CD8-positive, alpha-beta memory T cell (primary cell): Measurements from ENCODE around the gene MADCAM1. TPM values are rescaled to one million over a fixed set of nuclear protein-coding genes. Genes with fewer than 3 reads are reported as not detected.

Experiments used
- CTCF ChIA-PET: fragments of 350-600 bp; sonication (Branson Sonifier 250); formaldehyde crosslinking; loops from one replicate; lab custom pipeline; 2021; ENCODE audit warnings: antibody characterized with exemption; lab: Charles Lee
- POLR2A ChIA-PET: fragments of 350-600 bp; sonication (Branson Sonifier 250); formaldehyde crosslinking; loops from one replicate; lab custom pipeline; 2021; ENCODE audit warnings: antibody characterized with exemption; lab: Charles Lee
- DNase-seq, 5 donors: peaks; one replicate each; pipeline versions ENCODE4 v3.0.0 to v3.0.0-alpha.2; 2020 to 2022; ENCODE audit warnings: mixed read lengths in 1 of 5
- H3K27ac ChIP-seq: one replicate; pipeline ENCODE4 v1.7.0; 2013; ENCODE audit warnings: low read depth, mild to moderate bottlenecking, low read length, moderate library complexity
- H3K27me3 ChIP-seq: 2 replicates; pipeline ENCODE4 v1.7.0; 2013; ENCODE audit warnings: low read length, mild to moderate bottlenecking; ENCODE audit not compliant: insufficient read depth, poor library complexity, severe bottlenecking
- H3K36me3 ChIP-seq: 2 replicates; pipeline ENCODE4 v1.7.0; 2013; ENCODE audit warnings: mild to moderate bottlenecking, low read length, moderate library complexity; ENCODE audit not compliant: insufficient read depth
- H3K4me1 ChIP-seq: 2 replicates; pipeline ENCODE4 v1.7.0; 2013; ENCODE audit warnings: mild to moderate bottlenecking, low read length, moderate library complexity; ENCODE audit not compliant: insufficient read depth
- H3K4me3 ChIP-seq: 2 replicates; pipeline ENCODE4 v1.7.0; 2013; ENCODE audit warnings: mild to moderate bottlenecking, low read length
- H3K9me3 ChIP-seq: 2 replicates; pipeline ENCODE4 v1.7.0; 2013; ENCODE audit warnings: mild to moderate bottlenecking, low read length
- H3K27ac Mint-ChIP-seq, 8 donors: one replicate each; pipeline ENCODE4 v1.8.0; 2020 to 2021; ENCODE audit warnings: mixed read lengths in 8 of 8, mild to moderate bottlenecking in 6 of 8, inconsistent platforms in 3 of 8, moderate library complexity in 3 of 8
- H3K27me3 Mint-ChIP-seq, 2 donors: one replicate each; pipeline ENCODE4 v1.8.0; 2020 to 2021; ENCODE audit warnings: mixed read lengths in 2 of 2, mild to moderate bottlenecking in 1 of 2, moderate library complexity in 1 of 2
- H3K36me3 Mint-ChIP-seq, 3 donors: one replicate each; pipeline ENCODE4 v1.8.0; 2020 to 2021; ENCODE audit warnings: mixed read lengths in 3 of 3, inconsistent platforms in 1 of 3, mild to moderate bottlenecking in 1 of 3
- H3K4me1 Mint-ChIP-seq, 3 donors: one replicate each; pipeline ENCODE4 v1.8.0; 2020 to 2021; ENCODE audit warnings: mixed read lengths in 3 of 3, inconsistent platforms in 1 of 3, mild to moderate bottlenecking in 1 of 3
- H3K4me3 Mint-ChIP-seq, 7 donors: one replicate each; pipeline ENCODE4 v1.8.0; 2020 to 2021; ENCODE audit warnings: mixed read lengths in 7 of 7, mild to moderate bottlenecking in 6 of 7, moderate library complexity in 4 of 7, inconsistent platforms in 2 of 7
- H3K9me3 Mint-ChIP-seq, 5 donors: one replicate each; pipeline ENCODE4 v1.8.0; 2020 to 2022; ENCODE audit warnings: mixed read lengths in 5 of 5, mild to moderate bottlenecking in 3 of 5, moderate library complexity in 2 of 5, inconsistent platforms in 1 of 5
- polyA plus RNA-seq: library from polyadenylated mRNA; unstranded; fragments of 300-500 nt; fragmentation: Illumina TruSeq; gene quantifications from one replicate; pipeline ENCODE4 v1.2.3, GENCODE V29; 2021
- total RNA-seq, 2 experiments: library from RNA; stranded (reverse); gene quantifications; one replicate each; pipeline ENCODE4 v1.2.3, GENCODE V29; 2021

Gene MADCAM1
- total and polyA plus RNA-seq, 3 experiments from 2014 or later: 0.12 to 0.44 (median 0.33) TPM

DNA sequence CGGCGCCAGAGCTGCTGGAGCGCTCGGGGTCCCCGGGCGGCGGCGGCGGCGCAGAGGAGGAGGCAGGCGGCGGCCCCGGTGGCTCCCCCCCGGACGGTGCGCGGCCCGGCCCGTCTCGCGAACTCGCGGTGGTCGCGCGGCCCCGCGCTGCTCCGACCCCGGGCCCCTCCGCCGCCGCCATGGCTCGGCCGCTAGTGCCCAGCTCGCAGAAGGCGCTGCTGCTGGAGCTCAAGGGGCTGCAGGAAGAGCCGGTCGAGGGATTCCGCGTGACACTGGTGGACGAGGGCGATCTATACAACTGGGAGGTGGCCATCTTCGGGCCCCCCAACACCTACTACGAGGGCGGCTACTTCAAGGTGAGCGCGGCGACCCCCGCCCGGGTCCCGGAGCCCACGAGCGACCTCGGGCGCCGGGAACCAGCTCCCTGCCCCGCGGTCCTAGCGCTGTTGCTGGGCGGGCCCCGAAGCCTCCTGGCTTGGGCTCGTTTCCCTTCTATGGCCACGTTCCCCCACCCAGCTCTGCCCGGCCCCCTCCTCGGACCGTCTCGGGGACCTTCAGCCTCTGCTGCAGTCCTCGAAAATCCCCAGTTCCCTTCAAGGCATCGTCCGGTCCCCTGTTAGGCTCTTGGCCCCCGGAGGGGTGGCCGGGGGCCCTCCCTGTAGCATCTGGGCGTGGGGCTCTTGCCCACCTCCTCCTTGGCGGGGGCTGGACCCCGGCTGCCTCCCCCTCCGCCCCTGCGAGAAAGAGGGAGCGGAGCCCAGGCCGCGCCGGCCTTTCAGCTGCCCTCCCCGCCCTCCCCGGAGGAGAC is 35.7 kb downstream of the MADCAM1 start, which contains the start of gene CDC34:
TSS of gene CDC34 (plus strand) at position 8 of the 808 bp plus-strand sequence. CDS start at position 180, 172 bp downstream.
- H3K27ac Mint-ChIP-seq: peak within 1 kb of the TSS; percentile 69 to 94 (median 84)
- peaks cover 1 to 4% of the 10 kb centered on the region in 2 donors for H3K27me3 Mint-ChIP-seq
- ChIA-PET CTCF (interaction anchor here (0.9 to 6.2 kb wide), 7 partner anchors 10 to 52 kb away, joined by 3 to 55 read pairs (median 5); partner anchors contain the start of gene GZMM), POLR2A (interaction anchor here (0.6 to 2.8 kb wide), 8 partner anchors 10 to 131 kb away, joined by 3 to 18 read pairs (median 4); partner anchors contain the start of genes GZMM and RNF126)
- Histone ChIP-seq H3K9me3 (no peaks in the 10 kb centered on the region), H3K27ac (peak within 1 kb of the TSS; percentile 75), H3K27me3 (no peaks in the 10 kb centered on the region), H3K4me1 (peaks cover 19% of the 10 kb centered on the region), H3K4me3 (peak within 1 kb of the TSS; percentile 78), H3K36me3 (peaks cover 5% of the 10 kb centered on the region)
- peak within 1 kb of the TSS; percentile 85 to 94 (median 88) for H3K4me3 Mint-ChIP-seq
- DNase-seq: no peak
- H3K4me1 Mint-ChIP-seq: peaks cover 9 to 29% (median 18%) of the 10 kb centered on the region in 3 donors
- H3K9me3 Mint-ChIP-seq: no peaks in the 10 kb centered on the region
- H3K36me3 Mint-ChIP-seq: peaks cover 0 to 13% (median 0%) of the 10 kb centered on the region in 3 donors

DNA sequence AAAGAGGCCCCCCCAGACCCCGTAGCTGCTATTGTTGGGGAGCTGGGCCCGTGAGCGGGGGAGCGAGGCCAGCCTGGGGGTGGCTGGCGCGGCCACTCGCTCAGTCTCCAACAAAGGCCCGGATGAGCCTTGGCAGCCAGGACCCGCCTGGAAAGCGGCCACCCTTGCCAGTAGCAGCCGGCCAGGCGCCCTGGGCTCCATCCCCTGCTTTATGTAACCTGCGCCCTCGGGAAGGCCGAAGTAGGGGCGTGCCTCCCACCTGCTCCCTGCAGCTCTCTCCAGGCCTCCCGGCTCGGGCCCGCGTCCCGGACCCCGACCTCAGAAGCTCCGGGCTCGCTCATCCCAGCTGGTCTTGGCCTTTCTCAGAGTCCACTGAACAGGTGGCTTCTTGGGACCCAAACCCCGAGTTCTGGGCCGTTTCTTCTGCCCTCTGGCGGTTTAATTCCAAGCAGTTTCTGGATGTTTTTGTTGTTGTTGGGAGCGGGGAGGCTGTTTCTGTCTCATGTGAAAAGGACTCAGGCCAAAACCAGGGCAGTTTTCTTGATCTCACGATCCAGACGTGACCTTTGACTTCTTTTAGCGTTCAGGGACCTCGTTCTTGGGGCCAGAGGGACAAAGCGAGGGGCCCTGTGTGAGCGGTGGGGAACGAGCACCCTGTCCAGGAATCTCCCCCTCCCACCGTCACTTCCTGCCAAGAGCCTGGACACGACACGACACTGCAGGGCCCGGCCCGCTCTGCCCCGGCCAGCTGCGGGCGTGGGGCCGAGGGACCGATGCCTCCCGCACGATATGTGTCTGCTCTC is 36.5 kb downstream of the MADCAM1 start:
- peaks cover 1 to 4% of the 10 kb centered on the region in 2 donors for H3K27me3 Mint-ChIP-seq
- H3K4me3 ChIP-seq: peak overlapping the region; percentile 78
- H3K27ac Mint-ChIP-seq: peak overlapping the region; percentile 82 to 94 (median 84)
- peak in 2 of 5 donors; percentile 35 to 37 for DNase-seq
- peaks cover 19% of the 10 kb centered on the region for H3K4me1 ChIP-seq
- peaks cover 0 to 15% (median 0%) of the 10 kb centered on the region in 3 donors for H3K36me3 Mint-ChIP-seq
- peaks cover 5% of the 10 kb centered on the region for H3K36me3 ChIP-seq
- H3K9me3 ChIP-seq: no peaks in the 10 kb centered on the region
- peak overlapping the region; percentile 75 for H3K27ac ChIP-seq
- ChIA-PET POLR2A (interaction anchor here (1.1 to 2.8 kb wide), 4 partner anchors 9 to 39 kb away, joined by 3 to 18 read pairs (median 4); no protein-coding TSS in a partner anchor), CTCF (interaction anchor here (0.9 to 6.2 kb wide), 6 partner anchors 11 to 51 kb away, joined by 3 to 55 read pairs (median 6); partner anchors contain the start of gene GZMM)
- peaks cover 9 to 29% (median 18%) of the 10 kb centered on the region in 3 donors for H3K4me1 Mint-ChIP-seq
- peak overlapping the region; percentile 84 to 94 (median 88) for H3K4me3 Mint-ChIP-seq
- H3K9me3 Mint-ChIP-seq: no peaks in the 10 kb centered on the region
- H3K27me3 ChIP-seq: no peaks in the 10 kb centered on the region

DNA sequence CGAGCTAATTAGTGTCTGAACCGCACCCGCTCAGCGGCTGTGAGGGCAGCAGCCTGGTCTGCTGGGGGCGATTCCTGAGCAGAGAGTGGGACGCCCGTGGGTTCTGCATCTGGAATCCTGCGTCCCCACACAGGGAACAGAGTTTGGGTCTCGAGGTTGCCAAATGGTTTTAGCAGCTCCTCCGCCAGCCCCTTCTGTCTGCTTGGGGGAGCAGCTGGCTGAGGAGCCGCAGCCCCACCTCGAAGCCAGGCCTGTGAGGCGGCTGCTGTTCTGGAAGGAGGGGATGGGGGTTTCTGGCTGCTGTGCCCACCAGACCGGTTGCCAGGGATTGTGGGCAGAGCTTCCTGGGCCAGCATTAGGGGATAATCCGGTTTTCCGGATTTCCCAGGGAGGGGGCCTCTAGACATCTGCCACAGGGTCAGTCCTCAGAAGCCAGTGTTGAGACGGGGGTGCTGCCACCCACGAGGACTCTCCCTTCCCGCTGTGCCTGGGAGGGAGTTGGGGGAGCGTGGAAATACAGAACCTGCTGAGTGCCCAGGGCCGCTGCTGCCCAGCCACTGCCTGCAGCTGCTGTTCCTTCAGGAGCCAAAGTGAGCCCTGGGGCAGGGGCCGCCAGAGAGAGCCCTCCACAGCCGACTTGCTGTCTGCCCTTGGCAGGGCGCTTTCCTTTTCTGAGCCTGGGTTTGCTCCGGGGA is 37.2 kb downstream of the MADCAM1 start:
- Histone ChIP-seq H3K4me1 (peaks cover 19% of the 10 kb centered on the region), H3K36me3 (peaks cover 5% of the 10 kb centered on the region), H3K9me3 (no peaks in the 10 kb centered on the region), H3K27ac (peak overlapping the region; percentile 75), H3K4me3 (peak overlapping the region; percentile 78), H3K27me3 (no peaks in the 10 kb centered on the region)
- peaks cover 0 to 22% (median 3%) of the 10 kb centered on the region in 3 donors for H3K36me3 Mint-ChIP-seq
- H3K27me3 Mint-ChIP-seq: peaks cover 1% of the 10 kb centered on the region in 2 donors
- H3K4me3 Mint-ChIP-seq: peak overlapping the region; percentile 84 to 94 (median 88)
- no peak for DNase-seq
- peaks cover 9 to 29% (median 18%) of the 10 kb centered on the region in 3 donors for H3K4me1 Mint-ChIP-seq
- CTCF ChIA-PET: interaction anchor here (1.1 to 6.2 kb wide), 4 partner anchors 10 to 22 kb away, joined by 3 to 55 read pairs (median 14); partner anchors contain the start of gene GZMM
- POLR2A ChIA-PET: interaction anchor here (1.1 kb wide), 1 partner anchor 37 kb away, joined by 4 read pairs; no protein-coding TSS in a partner anchor
- H3K9me3 Mint-ChIP-seq: no peaks in the 10 kb centered on the region
- H3K27ac Mint-ChIP-seq: peak overlapping the region in 3 of 8 donors; percentile 51 to 83 (median 82)

DNA sequence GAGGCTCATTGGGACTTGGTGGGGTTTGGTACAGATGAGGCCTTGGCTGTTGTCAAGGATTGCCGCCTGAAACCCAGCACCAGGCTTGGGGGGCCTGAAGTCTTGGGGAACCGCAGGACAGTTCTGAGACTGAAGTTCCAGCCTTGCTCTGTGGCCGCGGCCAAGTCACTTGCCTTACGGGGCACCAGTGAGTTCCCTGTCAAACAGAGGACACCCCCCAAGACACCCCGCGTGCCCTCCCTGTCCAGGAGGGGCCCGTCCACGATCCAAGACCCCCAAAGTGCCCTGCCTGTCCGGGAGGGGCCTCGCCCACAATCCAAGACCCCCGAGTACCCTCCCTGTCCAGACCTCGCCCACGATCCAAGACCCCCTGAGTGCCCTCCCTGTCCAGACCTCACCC is 37.8 kb downstream of the MADCAM1 start:
- CTCF ChIA-PET: interaction anchor here (6.2 kb wide), 1 partner anchor 23 kb away, joined by 55 read pairs; no protein-coding TSS in a partner anchor
- Mint-ChIP-seq H3K27me3 (peaks cover 0 to 1% of the 10 kb centered on the region in 2 donors), H3K27ac (peak overlapping the region in 1 of 8 donors; percentile 51), H3K36me3 (peaks cover 0 to 28% (median 3%) of the 10 kb centered on the region in 3 donors), H3K4me1 (peaks cover 9 to 29% (median 18%) of the 10 kb centered on the region in 3 donors), H3K9me3 (no peaks in the 10 kb centered on the region), H3K4me3 (peak overlapping the region; percentile 20 to 88 (median 48))
- Histone ChIP-seq H3K4me3 (no peak overlapping the region), H3K9me3 (no peaks in the 10 kb centered on the region), H3K4me1 (peaks cover 19% of the 10 kb centered on the region), H3K27ac (peak overlapping the region; percentile 75), H3K27me3 (no peaks in the 10 kb centered on the region), H3K36me3 (peaks cover 5% of the 10 kb centered on the region)
- no peak for DNase-seq
- POLR2A ChIA-PET: no interaction called here

DNA sequence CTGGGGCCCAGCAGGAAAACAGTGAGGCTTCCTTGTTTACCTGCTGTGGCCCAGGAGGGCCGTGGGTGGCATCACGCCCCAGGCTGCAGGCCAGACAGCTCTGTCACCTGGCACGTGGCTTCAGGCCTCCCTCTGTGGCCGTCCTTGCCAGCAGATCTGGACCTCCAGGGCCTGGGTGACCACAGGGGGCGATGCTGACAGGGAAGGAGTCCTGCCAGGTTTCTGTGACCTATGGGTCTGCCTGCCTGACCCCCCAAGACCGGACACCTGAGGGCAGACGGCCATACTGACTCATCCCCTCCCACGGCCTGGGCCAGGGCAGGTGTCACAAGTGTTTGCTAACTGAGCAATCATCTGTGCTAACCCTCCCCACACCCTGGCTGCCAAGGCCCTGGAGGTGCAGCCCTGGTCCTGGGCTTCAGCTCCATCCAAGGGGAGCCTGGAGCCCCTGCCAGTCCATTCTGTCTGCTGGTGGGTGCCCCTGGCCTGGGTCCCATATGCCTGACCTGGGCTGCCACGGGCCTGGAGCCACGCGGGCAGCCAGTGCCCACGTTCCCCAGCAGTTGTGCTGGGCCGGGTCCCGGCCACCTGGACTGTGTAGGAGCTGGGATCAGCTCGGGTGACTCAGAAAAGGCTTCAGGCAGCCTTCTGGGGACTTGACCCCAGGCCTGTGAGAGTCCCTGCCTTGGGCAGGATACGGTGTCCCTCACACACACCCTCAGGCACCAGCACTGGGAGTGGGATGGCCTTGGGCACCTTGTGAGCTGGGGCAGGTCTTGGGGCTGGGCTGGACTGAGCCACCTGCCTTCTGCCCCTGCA is 38.9 kb downstream of the MADCAM1 start:
- H3K27ac Mint-ChIP-seq: peak overlapping the region in 3 of 8 donors; percentile 27 to 47 (median 32)
- Histone ChIP-seq H3K4me3 (no peak overlapping the region), H3K4me1 (peaks cover 19% of the 10 kb centered on the region), H3K27me3 (no peaks in the 10 kb centered on the region), H3K36me3 (peaks cover 5% of the 10 kb centered on the region), H3K27ac (no peak overlapping the region), H3K9me3 (no peaks in the 10 kb centered on the region)
- H3K36me3 Mint-ChIP-seq: peaks cover 0 to 34% (median 3%) of the 10 kb centered on the region in 3 donors
- H3K9me3 Mint-ChIP-seq: no peaks in the 10 kb centered on the region
- H3K4me3 Mint-ChIP-seq: peak overlapping the region in 3 of 7 donors; percentile 34 to 75 (median 52)
- H3K4me1 Mint-ChIP-seq: peaks cover 9 to 27% (median 16%) of the 10 kb centered on the region in 3 donors
- peaks cover 0 to 1% of the 10 kb centered on the region in 2 donors for H3K27me3 Mint-ChIP-seq
- DNase-seq: no peak
- POLR2A ChIA-PET: no interaction called here
- CTCF ChIA-PET: interaction anchor here (0.6 to 1.7 kb wide), 3 partner anchors 28 to 99 kb away, joined by 3 read pairs; partner anchors contain the start of gene TPGS1

DNA sequence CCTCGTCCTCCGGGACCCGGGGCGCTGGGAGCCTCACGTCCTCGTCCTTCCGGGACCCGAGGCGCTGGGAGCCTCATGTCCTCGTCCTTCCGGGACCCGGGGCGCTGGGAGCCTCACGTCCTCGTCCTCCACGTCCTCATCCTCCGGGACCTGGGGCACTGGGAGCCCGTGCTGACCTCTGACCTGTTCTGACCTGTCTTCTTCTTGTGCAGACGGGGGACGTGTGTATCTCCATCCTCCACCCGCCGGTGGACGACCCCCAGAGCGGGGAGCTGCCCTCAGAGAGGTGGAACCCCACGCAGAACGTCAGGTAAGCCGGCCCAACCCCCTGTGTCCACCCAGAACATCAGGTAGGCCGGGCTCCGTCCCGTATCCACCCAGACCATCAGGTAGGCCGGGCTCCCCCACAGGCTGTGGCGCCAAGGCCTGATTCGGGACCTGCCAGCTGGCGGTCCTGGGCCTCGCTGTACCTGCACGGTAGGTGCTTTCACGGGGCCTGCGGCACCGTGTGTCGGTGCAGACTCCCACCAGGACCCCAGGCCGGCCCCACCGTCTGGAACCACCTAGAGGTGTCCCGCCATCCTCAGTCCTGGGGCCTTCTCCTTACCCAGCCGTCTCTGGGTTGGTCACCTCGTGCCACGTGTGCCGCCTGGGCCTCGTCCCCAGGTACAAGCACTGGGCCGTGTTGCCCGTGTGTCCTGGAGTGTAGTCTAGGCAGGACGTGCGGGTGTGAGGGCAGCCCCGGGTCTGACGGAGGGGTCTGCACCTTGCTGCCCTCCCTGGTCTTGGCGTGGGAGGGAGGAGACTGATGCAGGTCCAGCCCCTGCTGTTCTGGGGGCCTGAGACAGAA is 40.0 kb downstream of the MADCAM1 start:
- Histone ChIP-seq H3K36me3 (peaks cover 5% of the 10 kb centered on the region), H3K4me1 (peaks cover 16% of the 10 kb centered on the region), H3K27me3 (no peaks in the 10 kb centered on the region), H3K4me3 (no peak overlapping the region), H3K9me3 (no peaks in the 10 kb centered on the region), H3K27ac (no peak overlapping the region)
- Mint-ChIP-seq H3K9me3 (no peaks in the 10 kb centered on the region), H3K4me1 (peaks cover 9 to 23% (median 16%) of the 10 kb centered on the region in 3 donors), H3K36me3 (peaks cover 0 to 33% (median 3%) of the 10 kb centered on the region in 3 donors), H3K4me3 (peak overlapping the region in 1 of 7 donors; percentile 44), H3K27ac (peak overlapping the region in 1 of 8 donors; percentile 29), H3K27me3 (no peaks in the 10 kb centered on the region)
- ChIA-PET CTCF (interaction anchor here (0.6 to 1.7 kb wide), 3 partner anchors 29 to 98 kb away, joined by 3 read pairs; partner anchors contain the start of gene TPGS1), POLR2A (no interaction called here)
- no peak for DNase-seq
